HepG2 (cell line): ENCODE data around the gene SCYL1. TPM values are rescaled to one million over a fixed set of nuclear protein-coding genes. Genes with fewer than 3 reads are reported as not detected.
A peak's percentile ranks its signal among the peaks of the same experiment; 100 is the strongest.

ENCODE experiments used
- ARID3A ChIP-seq: IDR thresholded peaks from 2 replicates; pipeline ENCODE4 v1.6.1; 2012; ENCODE audit warnings: low read depth, low read length, improper control_type of control experiment
- FOXP4 ChIP-seq: sonication (generic); formaldehyde crosslinking; IDR thresholded peaks from 2 replicates; pipeline ENCODE4 v1.4.0; 2020; ENCODE audit warnings: missing genetic modification reagents
- GATAD2A ChIP-seq: IDR thresholded peaks from 2 replicates; pipeline ENCODE4 v1.6.1; 2016
- HMGXB4 ChIP-seq, 2 experiments: sonication (generic) in 1 of 2; formaldehyde crosslinking in 1 of 2; IDR thresholded peaks; 2 replicates each; pipeline versions ENCODE4 v1.4.0 to v1.6.1; 2018 to 2020; ENCODE audit warnings: missing genetic modification reagents in 2 of 2, borderline replicate concordance in 1 of 2, low read depth in 1 of 2, mild to moderate bottlenecking in 1 of 2, missing biosample characterization in 1 of 2
- PCBP2 ChIP-seq: fragments of 200-400 bp; formaldehyde crosslinking; optimal IDR thresholded peaks from 2 replicates; pipeline ENCODE3; 2018; ENCODE audit warnings: low read length, low read depth; ENCODE audit not compliant: poor library complexity, severe bottlenecking
- PHF5A ChIP-seq: IDR thresholded peaks from one replicate; pipeline ENCODE4 v1.6.1; 2018; ENCODE audit warnings: low read depth, missing genetic modification reagents; ENCODE audit not compliant: unreplicated experiment
- REST ChIP-seq, 2 experiments: IDR thresholded peaks; 2 replicates each; pipeline ENCODE4 v1.6.1; 2011 to 2012; ENCODE audit warnings: low read length in 2 of 2, borderline replicate concordance in 1 of 2, low read depth in 1 of 2, mild to moderate bottlenecking in 1 of 2, moderate library complexity in 1 of 2
- SMC3 ChIP-seq: IDR thresholded peaks from 2 replicates; pipeline ENCODE4 v1.6.1; 2011; ENCODE audit warnings: low read length, improper control_type of control experiment
- TBP ChIP-seq: sonication (generic); formaldehyde crosslinking; IDR thresholded peaks from 2 replicates; pipeline ENCODE4 v1.5.0; 2020; ENCODE audit warnings: missing genetic modification reagents
- ZBTB20 ChIP-seq: sonication (generic); formaldehyde crosslinking; IDR thresholded peaks from 2 replicates; pipeline ENCODE4 v1.8.1; 2023; ENCODE audit warnings: missing genetic modification reagents, low read depth, mild to moderate bottlenecking, borderline replicate concordance
- ZBTB33 ChIP-seq: sonication (generic); formaldehyde crosslinking; IDR thresholded peaks from 2 replicates; pipeline ENCODE4 v1.4.0; 2020; ENCODE audit warnings: missing genetic modification reagents
- ZNF143 ChIP-seq: sonication (generic); formaldehyde crosslinking; IDR thresholded peaks from 2 replicates; pipeline ENCODE4 v1.4.0; 2020; ENCODE audit warnings: missing genetic modification reagents
- ZNF331 ChIP-seq: sonication (generic); formaldehyde crosslinking; IDR thresholded peaks from 2 replicates; pipeline ENCODE4 v1.4.0; 2020; ENCODE audit warnings: missing genetic modification reagents
- ZNF343 ChIP-seq: sonication (generic); formaldehyde crosslinking; IDR thresholded peaks from 2 replicates; pipeline ENCODE4 v1.4.0; 2020; ENCODE audit warnings: mild to moderate bottlenecking, missing genetic modification reagents
- ZNF441 ChIP-seq: sonication (generic); formaldehyde crosslinking; IDR thresholded peaks from 2 replicates; pipeline ENCODE4 v1.7.0; 2021; ENCODE audit warnings: missing genetic modification reagents, borderline replicate concordance
- ZNF598 ChIP-seq: sonication (generic); formaldehyde crosslinking; IDR thresholded peaks from 2 replicates; pipeline ENCODE4 v1.5.1; 2020; ENCODE audit warnings: mild to moderate bottlenecking, missing genetic modification reagents, borderline replicate concordance
- ZSCAN25 ChIP-seq: sonication (generic); formaldehyde crosslinking; IDR thresholded peaks from 2 replicates; pipeline ENCODE4 v1.8.0; 2022; ENCODE audit warnings: mild to moderate bottlenecking, missing genetic modification reagents
- polyA plus RNA-seq, 8 experiments: library from polyadenylated mRNA; depleted of rRNA in 3 of 8; stranded (reverse) in 7 of 8; unstranded in 1 of 8; fragments of >200 nt; fragmentation: Illumina TruSeq in 4 of 8; extraction: Trizol in 4 of 8; gene quantifications; 2 replicates each; pipeline versions ENCODE4 v1.2.1 to v1.2.3, GENCODE V29; 2011 to 2016; ENCODE audit warnings: low read depth in 4 of 8, missing spikeins in 1 of 8, mixed read lengths in 1 of 8; ENCODE audit not compliant: insufficient read depth in 1 of 8
- total RNA-seq, 5 experiments: library from RNA; depleted of rRNA; stranded (reverse); fragments of >200 nt; fragmentation: Illumina TruSeq; extraction: Trizol; gene quantifications; 2 replicates each; pipeline ENCODE4 v1.2.3, GENCODE V29; 2016; ENCODE audit warnings: low read depth in 1 of 5

SCYL1 gene
- total and polyA plus RNA-seq, 2 of the 13 experiments (the other 11 are each of a cell fraction or from before 2014, with no cell fraction given) = 65.9 to 103 TPM

GRCh38 chr11:65489706-65490320 lies 35.1 kb upstream of the SCYL1 start (continued):
- TF ChIP-seq REST (IDR thresholded peaks at IDR 0.05; ENCODE audit: borderline replicate concordance in 1 of 2, low read depth in 1 of 2, low read length in 2 of 2) (peak in 1 of 2 experiments; percentile 18; a peak in 1 of 4 replicates), PHF5A (no peak), FOXP4 (CRISPR knock-in tag) (0 out of 2 replicates have a peak, but pooled peaks have one; percentile 38), ZSCAN25 (0 out of 2 replicates have a peak, but pooled peaks have one; percentile 42), ZNF598 (CRISPR knock-in tag) (no peak), TBP (no peak), GATAD2A (CRISPR knock-in tag) (peak; percentile 63; the same call in 1 of the 2 replicates), ZBTB20 (CRISPR knock-in tag) (0 out of 2 replicates have a peak, but pooled peaks have one; percentile 28), SMC3 (0 out of 2 replicates have a peak, but pooled peaks have one; percentile 17), ZNF441 (peak; percentile 63; the same call in 1 of the 2 replicates), ZNF343 (CRISPR knock-in tag) (0 out of 2 replicates have a peak, but pooled peaks have one; percentile 58), ZNF331 (CRISPR knock-in tag) (0 out of 2 replicates have a peak, but pooled peaks have one; percentile 60), ZNF143 (CRISPR knock-in tag) (0 out of 2 replicates have a peak, but pooled peaks have one; percentile 15), PCBP2 (no peak), HMGXB4 (CRISPR knock-in tag; IDR thresholded peaks at IDR 0.05; ENCODE audit: borderline replicate concordance in 1 of 2, low read depth in 1 of 2) (peak; percentile 30 to 43; a peak in 1 of 4 replicates), ZBTB33 (no peak), ARID3A (0 out of 2 replicates have a peak, but pooled peaks have one; percentile 38)
